ENCODE data around the gene CFAP46. TPM values are rescaled to one million over a fixed set of nuclear protein-coding genes. Genes with fewer than 3 reads are reported as not detected.

The CFAP46 gene
- total and polyA plus RNA-seq, 9 of the 15 experiments (the other 6 are each of a cell fraction or from before 2014, with no cell fraction given) = not detected

GRCh38 chr10:132891368-132891767 lies 51.0 kb downstream of the CFAP46 start (continued):
- TF ChIP-seq E2F8 (IDR thresholded peaks at IDR 0.05; ENCODE audit: low read depth, partially characterized antibody) (no peak), ZNF780A (CRISPR knock-in tag; IDR thresholded peaks at IDR 0.05) (no peak), ZFPM2 (CRISPR knock-in tag; IDR thresholded peaks at IDR 0.05) (no peak), ZNF280A (IDR thresholded peaks at IDR 0.05; ENCODE audit: low read depth, partially characterized antibody) (no peak), FOSL1 (tag; conservative IDR thresholded peaks at IDR 0.05) (no peak), ZNF717 (CRISPR knock-in tag; IDR thresholded peaks at IDR 0.05) (no peak), HCFC1 (IDR thresholded peaks at IDR 0.05; ENCODE audit: low read depth, low read length) (no peak)

GRCh38 chr10:132890301-132890700 lies 52.1 kb downstream of the CFAP46 start:
- ATAC-seq (no peak), FAIRE-seq (no peak), DNase-seq (ENCODE audit: extremely low read depth in 1 of 4, low spot score in 3 of 4) (no peak)
- H3K4me1 ChIP-seq (replicated peaks in 1 of 2; ENCODE audit: control insufficient read depth in 2 of 2, insufficient read depth in 2 of 2, low read length in 2 of 2) = peaks cover 0 to 4% of the 10 kb centered on the region in 2 experiments; a peak in 2 of 5 replicates
- H3K27me3 ChIP-seq (ENCODE audit: control insufficient read depth in 2 of 2, insufficient read depth in 2 of 2, low read length in 2 of 2) = peaks cover 6 to 29% of the 10 kb centered on the region in 2 experiments; a peak in 4 of 5 replicates
- H3K9ac ChIP-seq (ENCODE audit: insufficient read depth in 1 of 2, low read depth in 2 of 2, low read length in 2 of 2) = no peak overlapping the region
- H3K79me2 ChIP-seq (ENCODE audit: control insufficient read depth, insufficient read depth, low read length) = no peaks in the 10 kb centered on the region
- no peak for TF ChIP-seq C11orf30 (IDR thresholded peaks at IDR 0.05; ENCODE audit: low read depth)
- no peak for TF ChIP-seq TAF15 (IDR thresholded peaks at IDR 0.05; ENCODE audit: low read depth, low read length)
- H3K9me1 ChIP-seq (ENCODE audit: control insufficient read depth, insufficient read depth, low read length) = no peaks in the 10 kb centered on the region
- BruUV-seq (replicated peaks) = no TSS peak
- no peak overlapping the region for H3K27ac ChIP-seq (ENCODE audit: extremely low read depth, low read depth, low read length)
- POLR2A ChIA-PET = no interaction called here
- intact Hi-C loops (cut with micrococcal nuclease) = no loop called here
- CTCF ChIA-PET (ENCODE audit: low intra/inter-chr PET ratio) = no interaction called here
- no peak overlapping the region for H3K4me2 ChIP-seq (ENCODE audit: insufficient read depth, low read length)
- no peaks in the 10 kb centered on the region for H3K9me3 ChIP-seq (replicated peaks; ENCODE audit: control insufficient read depth, insufficient read depth, low read depth, low read length)
- H4K20me1 ChIP-seq (replicated peaks; ENCODE audit: control insufficient read depth, insufficient read depth, low read length) = no peaks in the 10 kb centered on the region
- WGBS (ENCODE audit: insufficient coverage, low coverage, missing lambda C conversion rate) = 0% methylated on average over 4 of the region's 9 CpGs
- no peak overlapping the region for H3K4me3 ChIP-seq
- H3K36me3 ChIP-seq (ENCODE audit: control insufficient read depth, insufficient read depth, low read length) = no peaks in the 10 kb centered on the region
- in situ Hi-C loops (cut with MboI) = no loop called here
- H2AFZ ChIP-seq (ENCODE audit: low read depth, low read length) = no peak overlapping the region
